MM.1S (cell line): Measurements from ENCODE around the gene GEMIN2.

Experiments
- DNase-seq: peaks from one replicate; pipeline ENCODE4 v3.0.0-alpha.2; 2015
- H2AFZ ChIP-seq: fragments of 300-600 bp; sonication (generic); 2 replicates; pipeline ENCODE4 v1.6.0; 2016; ENCODE audit warnings: antibody characterized with exemption, low read length
- H3F3A ChIP-seq: fragments of 300-600 bp; sonication (generic); 2 replicates; pipeline ENCODE4 v1.6.1; 2016; ENCODE audit warnings: mild to moderate bottlenecking, antibody characterized with exemption, low read length, moderate library complexity, mixed read lengths; ENCODE audit not compliant: insufficient read depth
- H3K27ac ChIP-seq: fragments of 300-600 bp; sonication (generic); 2 replicates; pipeline ENCODE4 v1.5.1; 2016; ENCODE audit warnings: mild to moderate bottlenecking, low read length
- H3K27me3 ChIP-seq: fragments of 300-600 bp; sonication (generic); replicated peaks from 2 replicates; pipeline ENCODE4 v1.6.0; 2016; ENCODE audit warnings: low read length; ENCODE audit not compliant: insufficient read depth
- H3K36me3 ChIP-seq: fragments of 300-600 bp; sonication (generic); replicated peaks from 2 replicates; pipeline ENCODE4 v1.6.1; 2016; ENCODE audit warnings: mild to moderate bottlenecking, low read length, mixed read lengths; ENCODE audit not compliant: insufficient read depth
- H3K4me1 ChIP-seq: fragments of 300-600 bp; sonication (generic); 2 replicates; pipeline ENCODE4 v1.6.1; 2016; ENCODE audit warnings: low read length, mixed read lengths
- H3K4me2 ChIP-seq: fragments of 300-600 bp; sonication (generic); 2 replicates; pipeline ENCODE4 v1.6.0; 2016; ENCODE audit warnings: low read depth, low read length
- H3K4me3 ChIP-seq: fragments of 300-600 bp; sonication (generic); 2 replicates; pipeline ENCODE4 v1.5.1; 2016; ENCODE audit warnings: low read length, mixed read lengths
- H3K79me2 ChIP-seq: fragments of 300-600 bp; sonication (generic); 2 replicates; pipeline ENCODE4 v1.6.1; 2016; ENCODE audit warnings: mixed run types, low read length, mixed read lengths
- H3K9ac ChIP-seq: fragments of 300-600 bp; sonication (generic); 2 replicates; pipeline ENCODE4 v1.6.1; 2016; ENCODE audit warnings: low read length, mixed read lengths
- H3K9me2 ChIP-seq: fragments of 300-600 bp; sonication (generic); replicated peaks from 2 replicates; pipeline ENCODE4 v1.6.1; 2016; ENCODE audit warnings: mild to moderate bottlenecking, low read length, mixed read lengths; ENCODE audit not compliant: insufficient read depth
- H3K9me3 ChIP-seq: fragments of 300-600 bp; sonication (generic); replicated peaks from 2 replicates; pipeline ENCODE4 v1.6.1; 2016; ENCODE audit warnings: mild to moderate bottlenecking, low read length, mixed read lengths; ENCODE audit not compliant: insufficient read depth
- H4K20me1 ChIP-seq: fragments of 300-600 bp; sonication (generic); 2 replicates; pipeline ENCODE4 v1.6.1; 2016; ENCODE audit warnings: mild to moderate bottlenecking, low read length, moderate library complexity, mixed read lengths; ENCODE audit not compliant: insufficient read depth
- CTCF ChIP-seq: fragments of 300-600 bp; sonication (generic); IDR thresholded peaks from 2 replicates; pipeline ENCODE4 v1.5.1; 2016; ENCODE audit warnings: antibody characterized with exemption, low read length, mixed read lengths
- EZH2 ChIP-seq: fragments of 300-600 bp; sonication (generic); optimal IDR thresholded peaks from 2 replicates; pipeline ENCODE3; 2017; ENCODE audit warnings: low read depth, mild to moderate bottlenecking, antibody characterized with exemption, low read length, mixed read lengths
- EZH2phosphoT487 ChIP-seq: fragments of 300-600 bp; sonication (generic); IDR thresholded peaks from 2 replicates; pipeline ENCODE4 v1.6.1; 2018; ENCODE audit warnings: antibody characterized with exemption, low read length

GEMIN2 gene

GRCh38 chr14:39185256-39186049 lies 71.3 kb downstream of the GEMIN2 start:
- H2AFZ ChIP-seq, result no peak overlapping the region
- H3K79me2 ChIP-seq, result no peaks in the 10 kb centered on the region
- H3K4me2 ChIP-seq, result no peak overlapping the region
- H3K9me2 ChIP-seq, result no peaks in the 10 kb centered on the region
- H3K4me1 ChIP-seq, result no peaks in the 10 kb centered on the region
- no peak overlapping the region for H3K4me3 ChIP-seq
- no peaks in the 10 kb centered on the region for H3K9me3 ChIP-seq
- no peak for DNase-seq
- no peaks in the 10 kb centered on the region; the same call in 1 of the 2 replicates for H3K36me3 ChIP-seq
- no peak overlapping the region for H3K9ac ChIP-seq
- H3K27me3 ChIP-seq, result no peaks in the 10 kb centered on the region
- no peaks in the 10 kb centered on the region for H4K20me1 ChIP-seq
- TF ChIP-seq EZH2, result no peak
- no peak for TF ChIP-seq CTCF
- TF ChIP-seq EZH2phosphoT487, result no peak
- no peak overlapping the region for H3K27ac ChIP-seq
- H3F3A ChIP-seq, result no peaks in the 10 kb centered on the region
